OCI-LY1 (cell line): ENCODE data around the gene WDR6.

Experiments used
- H2AFZ ChIP-seq: fragments of 200-600 bp; sonication (generic), shearing (Covaris generic); 2 replicates; pipeline ENCODE4 v1.6.0; 2014; ENCODE audit warnings: antibody characterized with exemption, mild to moderate bottlenecking, low read length
- H3F3A ChIP-seq: fragments of 200-600 bp; sonication (generic), shearing (Covaris generic); 2 replicates; pipeline ENCODE4 v1.6.0; 2014; ENCODE audit warnings: mild to moderate bottlenecking, antibody characterized with exemption, low read length, moderate library complexity; ENCODE audit not compliant: insufficient read depth
- H3K27ac ChIP-seq: fragments of 200-600 bp; sonication (generic); 2 replicates; pipeline ENCODE4 v1.5.1; 2014; ENCODE audit warnings: low read length, mixed run types, mild to moderate bottlenecking, low read depth; ENCODE audit not compliant: poor library complexity, severe bottlenecking
- H3K27me3 ChIP-seq: fragments of 200-600 bp; sonication (generic); 2 replicates; pipeline ENCODE4 v1.6.0; 2014; ENCODE audit warnings: antibody characterized with exemption, mild to moderate bottlenecking, low read length, moderate library complexity; ENCODE audit not compliant: insufficient read depth
- H3K36me3 ChIP-seq: fragments of 200-600 bp; sonication (generic); 2 replicates; pipeline ENCODE4 v1.6.1; 2014; ENCODE audit warnings: mild to moderate bottlenecking, antibody characterized with exemption, low read length, moderate library complexity, mixed read lengths; ENCODE audit not compliant: insufficient read depth
- H3K4me1 ChIP-seq: fragments of 200-600 bp; sonication (generic); 2 replicates; pipeline ENCODE4 v1.5.1; 2014; ENCODE audit warnings: mild to moderate bottlenecking, low read length, moderate library complexity; ENCODE audit not compliant: insufficient read depth, severe bottlenecking
- H3K4me2 ChIP-seq: fragments of 200-600 bp; sonication (generic), shearing (Covaris generic); 2 replicates; pipeline ENCODE4 v1.6.1; 2014; ENCODE audit warnings: low read length
- H3K4me3 ChIP-seq: fragments of 200-600 bp; sonication (generic); 2 replicates; pipeline ENCODE4 v1.5.1; 2014; ENCODE audit warnings: low read length, low read depth, mild to moderate bottlenecking, mixed read lengths; ENCODE audit not compliant: poor library complexity, severe bottlenecking
- H3K79me2 ChIP-seq: fragments of 200-600 bp; shearing (Covaris generic); 2 replicates; pipeline ENCODE4 v1.6.1; 2016; ENCODE audit warnings: mixed run types, low read length, mixed read lengths; ENCODE audit not compliant: insufficient read depth
- H3K9ac ChIP-seq: fragments of 200-600 bp; sonication (generic), shearing (Covaris generic); 2 replicates; pipeline ENCODE4 v1.6.1; 2014; ENCODE audit warnings: mild to moderate bottlenecking, low read length, mixed read lengths
- H3K9me2 ChIP-seq: fragments of 200-600 bp; sonication (generic), shearing (Covaris generic); 2 replicates; pipeline ENCODE4 v1.6.1; 2014; ENCODE audit warnings: low read depth, mild to moderate bottlenecking, low read length, mixed read lengths
- H3K9me3 ChIP-seq: fragments of 200-600 bp; shearing (Covaris generic); 2 replicates; pipeline ENCODE4 v1.6.1; 2014; ENCODE audit warnings: low read length, mixed read lengths
- H4K20me1 ChIP-seq: fragments of 200-600 bp; sonication (generic), shearing (Covaris generic); 2 replicates; pipeline ENCODE4 v1.6.0; 2016; ENCODE audit warnings: mild to moderate bottlenecking, low read length; ENCODE audit not compliant: insufficient read depth
- CTCF ChIP-seq: fragments of 200-600 bp; sonication (generic), shearing (Covaris generic); IDR thresholded peaks from 2 replicates; pipeline ENCODE4 v1.5.1; 2017; ENCODE audit warnings: mild to moderate bottlenecking, antibody characterized with exemption, low read length, moderate library complexity, mixed read lengths
- EZH2 ChIP-seq: fragments of 200-600 bp; sonication (generic), shearing (Covaris generic); IDR thresholded peaks from 2 replicates; pipeline ENCODE4 v1.8.0; 2017; ENCODE audit warnings: borderline replicate concordance, mixed run types, mild to moderate bottlenecking, antibody characterized with exemption, low read length, moderate library complexity, mixed read lengths

WDR6 gene

GRCh38 chr3:49005303-49005680 lies 1.9 kb upstream of the WDR6 start:
- H3K27ac ChIP-seq = no peak overlapping the region
- no peak overlapping the region for H3K4me3 ChIP-seq
- TF ChIP-seq EZH2 = no peak
- TF ChIP-seq CTCF = no peak

GRCh38 chr3:49005998-49006397 lies 1.2 kb upstream of the WDR6 start:
- Histone ChIP-seq H3K4me1 (peaks cover 17% of the 10 kb centered on the region), H2AFZ (no peak overlapping the region), H3K9ac (peak overlapping the region; percentile 91), H3K9me2 (no peaks in the 10 kb centered on the region), H3K4me3 (peak overlapping the region; percentile 75), H3K27ac (no peak overlapping the region), H3F3A (no peaks in the 10 kb centered on the region), H3K9me3 (no peaks in the 10 kb centered on the region), H4K20me1 (no peaks in the 10 kb centered on the region), H3K36me3 (no peaks in the 10 kb centered on the region), H3K79me2 (no peaks in the 10 kb centered on the region), H3K4me2 (peak overlapping the region; percentile 77), H3K27me3 (no peaks in the 10 kb centered on the region)
- TF ChIP-seq CTCF = no peak
- no peak for TF ChIP-seq EZH2

More at GRCh38 chr3:49005303-49005680, 1.9 kb upstream of the WDR6 start:
- peaks cover 17% of the 10 kb centered on the region for H3K4me1 ChIP-seq
- no peaks in the 10 kb centered on the region for H3F3A ChIP-seq
- H3K4me2 ChIP-seq = no peak overlapping the region
- no peak overlapping the region for H2AFZ ChIP-seq
- H3K9ac ChIP-seq = no peak overlapping the region
- H3K9me3 ChIP-seq = no peaks in the 10 kb centered on the region
- H3K79me2 ChIP-seq = no peaks in the 10 kb centered on the region
- H4K20me1 ChIP-seq = no peaks in the 10 kb centered on the region
- H3K36me3 ChIP-seq = no peaks in the 10 kb centered on the region
- no peaks in the 10 kb centered on the region for H3K9me2 ChIP-seq
- H3K27me3 ChIP-seq = no peaks in the 10 kb centered on the region

- H3K9ac ChIP-seq = peak overlapping the region; percentile 91
- H3K27ac ChIP-seq = peak overlapping the region; percentile 51
- H3K4me2 ChIP-seq = peak overlapping the region; percentile 77
- no peaks in the 10 kb centered on the region for H3K27me3 ChIP-seq
- no peaks in the 10 kb centered on the region for H3F3A ChIP-seq
- peaks cover 2% of the 10 kb centered on the region; the same call in 1 of the 2 replicates for H3K36me3 ChIP-seq
- H2AFZ ChIP-seq = no peak overlapping the region
- no peaks in the 10 kb centered on the region for H3K9me3 ChIP-seq
- H3K4me1 ChIP-seq = peaks cover 17% of the 10 kb centered on the region
- no peak for TF ChIP-seq EZH2
- no peak for TF ChIP-seq CTCF
- H4K20me1 ChIP-seq = no peaks in the 10 kb centered on the region
- H3K79me2 ChIP-seq = no peaks in the 10 kb centered on the region
- H3K4me3 ChIP-seq = peak overlapping the region; percentile 75
- no peaks in the 10 kb centered on the region for H3K9me2 ChIP-seq
Measured at GRCh38 chr3:49006408-49007067, 653 bp upstream of the WDR6 start.
